ENCODE results near the gene DHRS7B. TPM values are rescaled to one million over a fixed set of nuclear protein-coding genes. Genes with fewer than 3 reads are reported as not detected.
"Not testable (repeated sequence)": the region's sequence is repeated elsewhere in the genome, so short reads cannot be mapped to it uniquely, and the experiment has no call there.

The DHRS7B gene
- total RNA-seq, 1 donor from 2014 or later, result 31.7 TPM

DNA sequence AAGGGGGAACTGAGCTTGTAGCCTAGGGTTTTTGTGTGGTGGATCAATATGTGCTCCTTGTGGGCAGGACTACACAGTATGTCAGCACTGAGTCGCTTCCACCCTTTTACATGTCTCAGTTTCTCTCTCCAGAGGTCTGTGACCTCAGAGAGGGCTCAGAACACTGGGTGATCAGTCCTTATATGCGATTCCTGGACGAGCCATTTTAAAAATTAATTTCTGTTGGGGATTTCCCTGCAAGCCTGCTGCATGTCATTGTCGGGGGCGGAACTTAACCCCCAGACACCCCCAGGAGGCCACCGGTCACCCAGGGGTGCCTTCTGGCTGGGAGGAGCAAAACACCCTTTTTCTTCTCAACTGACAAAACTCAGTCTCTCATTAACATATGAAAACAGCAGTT lies 14.1 kb downstream of the DHRS7B start:
- H3K27me3 ChIP-seq, result no peaks in the 10 kb centered on the region
- no peak for DNase-seq (ENCODE audit: extremely low spot score in 2 of 2)
- H3K4me3 ChIP-seq, result no peak overlapping the region
- intact Hi-C loops (cut with DNase I), result no loop called here
- H3K9me3 ChIP-seq, result no peaks in the 10 kb centered on the region
- no peaks in the 10 kb centered on the region for H3K36me3 ChIP-seq
- no peak for TF ChIP-seq POLR2A (IDR thresholded peaks at IDR 0.05)
- TF ChIP-seq, protein P1, sequence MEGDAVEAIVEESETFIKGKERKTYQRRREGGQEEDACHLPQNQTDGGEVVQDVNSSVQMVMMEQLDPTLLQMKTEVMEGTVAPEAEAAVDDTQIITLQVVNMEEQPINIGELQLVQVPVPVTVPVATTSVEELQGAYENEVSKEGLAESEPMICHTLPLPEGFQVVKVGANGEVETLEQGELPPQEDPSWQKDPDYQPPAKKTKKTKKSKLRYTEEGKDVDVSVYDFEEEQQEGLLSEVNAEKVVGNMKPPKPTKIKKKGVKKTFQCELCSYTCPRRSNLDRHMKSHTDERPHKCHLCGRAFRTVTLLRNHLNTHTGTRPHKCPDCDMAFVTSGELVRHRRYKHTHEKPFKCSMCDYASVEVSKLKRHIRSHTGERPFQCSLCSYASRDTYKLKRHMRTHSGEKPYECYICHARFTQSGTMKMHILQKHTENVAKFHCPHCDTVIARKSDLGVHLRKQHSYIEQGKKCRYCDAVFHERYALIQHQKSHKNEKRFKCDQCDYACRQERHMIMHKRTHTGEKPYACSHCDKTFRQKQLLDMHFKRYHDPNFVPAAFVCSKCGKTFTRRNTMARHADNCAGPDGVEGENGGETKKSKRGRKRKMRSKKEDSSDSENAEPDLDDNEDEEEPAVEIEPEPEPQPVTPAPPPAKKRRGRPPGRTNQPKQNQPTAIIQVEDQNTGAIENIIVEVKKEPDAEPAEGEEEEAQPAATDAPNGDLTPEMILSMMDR (IDR thresholded peaks at IDR 0.05), result no peak
- TF ChIP-seq POLR2AphosphoS5 (IDR thresholded peaks at IDR 0.05; ENCODE audit: insufficient read depth in 1 of 2, low read depth in 1 of 2), result no peak
- H3K4me1 ChIP-seq, result no peaks in the 10 kb centered on the region
- no peak overlapping the region for H3K27ac ChIP-seq

DNA sequence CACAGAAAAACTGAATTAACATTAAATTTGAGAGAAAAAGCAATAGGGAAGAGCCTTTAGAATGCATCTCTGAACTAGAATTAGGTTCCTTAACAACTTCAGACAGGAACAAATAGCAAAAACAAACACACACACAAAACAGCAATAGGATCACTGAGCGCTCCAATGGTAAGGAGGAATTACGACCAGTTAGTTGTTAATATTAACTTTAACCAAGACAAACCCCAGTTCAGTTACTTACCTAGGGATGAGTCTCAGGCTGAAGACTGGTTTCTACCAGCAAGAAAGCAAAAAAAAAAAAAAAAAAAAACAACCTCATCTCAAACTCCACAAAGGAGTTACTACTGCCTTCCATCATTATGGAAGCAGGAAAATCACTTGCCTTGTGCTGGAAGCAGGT lies 14.6 kb downstream of the DHRS7B start:
- Histone ChIP-seq H3K4me1 (no peaks in the 10 kb centered on the region), H3K27ac (no peak overlapping the region), H3K4me3 (no peak overlapping the region), H3K9me3 (no peaks in the 10 kb centered on the region), H3K36me3 (no peaks in the 10 kb centered on the region), H3K27me3 (no peaks in the 10 kb centered on the region)
- intact Hi-C loops (cut with DNase I), result no loop called here
- TF ChIP-seq, protein P1 (IDR thresholded peaks at IDR 0.05), result no peak
- TF ChIP-seq POLR2A (IDR thresholded peaks at IDR 0.05), result no peak
- TF ChIP-seq POLR2AphosphoS5 (IDR thresholded peaks at IDR 0.05; ENCODE audit: insufficient read depth in 1 of 2, low read depth in 1 of 2), result no peak
- no peak for DNase-seq (ENCODE audit: extremely low spot score in 2 of 2)

DNA sequence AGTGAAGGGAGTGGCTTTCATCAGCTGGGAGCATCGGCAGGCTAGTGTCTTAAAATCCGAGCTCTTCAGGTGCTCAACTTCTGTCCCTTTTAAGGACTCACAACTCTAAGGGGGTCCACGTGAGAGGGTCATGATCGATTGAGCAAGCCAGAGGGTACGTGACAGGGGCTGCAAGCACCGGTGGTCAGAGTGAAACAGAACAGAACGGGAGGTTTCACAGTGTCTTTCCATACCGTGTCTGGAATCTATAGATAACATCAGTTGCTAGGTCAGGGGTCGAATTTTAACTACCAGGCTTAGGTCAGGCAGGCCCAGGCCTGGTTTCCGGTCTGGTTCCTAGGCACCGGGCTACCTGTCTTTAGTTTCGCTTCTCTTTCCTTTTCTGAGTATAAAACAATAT lies 15.3 kb downstream of the DHRS7B start:
- DNase-seq (ENCODE audit: extremely low spot score in 2 of 2); H3K9me3 ChIP-seq; H3K27ac ChIP-seq; H3K36me3 ChIP-seq; H3K4me1 ChIP-seq; H3K27me3 ChIP-seq; intact Hi-C loops (cut with DNase I); H3K4me3 ChIP-seq: not testable (repeated sequence)

DNA sequence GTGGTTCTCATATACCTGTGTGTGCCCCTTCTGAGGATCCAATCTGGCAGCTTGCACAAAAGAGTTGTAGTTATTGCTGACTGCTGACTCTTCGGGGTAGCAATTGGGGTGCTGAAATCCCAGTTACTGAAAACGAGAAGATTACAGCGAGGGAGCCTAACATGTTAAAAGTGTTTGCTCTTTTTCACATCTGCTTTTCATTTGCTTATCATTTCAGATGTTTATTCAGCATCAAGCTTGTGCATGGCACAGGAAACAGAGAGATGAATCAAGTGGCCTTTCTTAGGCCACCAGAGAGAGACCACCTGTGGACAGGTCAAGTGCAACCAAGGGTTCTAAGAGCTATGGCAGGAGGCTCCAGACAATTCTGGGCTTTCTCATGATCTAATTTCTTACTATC lies 16.9 kb downstream of the DHRS7B start:
- TF ChIP-seq, protein P1 (IDR thresholded peaks at IDR 0.05), result no peak
- TF ChIP-seq POLR2A (IDR thresholded peaks at IDR 0.05) (no peak), POLR2AphosphoS5 (IDR thresholded peaks at IDR 0.05; ENCODE audit: insufficient read depth in 1 of 2, low read depth in 1 of 2) (no peak)
- Histone ChIP-seq H3K4me1 (no peaks in the 10 kb centered on the region), H3K9me3 (no peaks in the 10 kb centered on the region), H3K27ac (no peak overlapping the region), H3K36me3 (no peaks in the 10 kb centered on the region), H3K4me3 (no peak overlapping the region), H3K27me3 (no peaks in the 10 kb centered on the region)
- intact Hi-C loops (cut with DNase I), result no loop called here
- no peak for DNase-seq (ENCODE audit: extremely low spot score in 2 of 2)

DNA sequence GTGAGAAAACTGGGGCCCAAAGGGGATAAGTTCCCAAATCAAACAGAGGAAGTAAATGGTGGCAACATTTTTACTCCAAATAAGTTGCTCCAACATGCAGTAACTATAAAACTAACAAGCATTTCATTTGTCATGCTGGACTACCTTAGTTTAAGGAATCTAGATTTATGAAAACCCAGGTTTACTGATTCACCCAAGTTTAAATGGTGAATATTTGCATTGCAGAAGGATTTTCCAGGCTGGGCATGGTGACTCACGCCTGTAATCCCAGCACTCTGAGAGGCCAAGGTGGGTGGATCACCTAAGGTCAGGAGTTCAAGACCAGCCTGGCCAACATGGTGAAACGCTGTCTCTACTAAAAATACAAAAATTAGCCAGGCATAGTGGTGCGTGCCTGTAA lies 17.5 kb downstream of the DHRS7B start:
- DNase-seq (ENCODE audit: extremely low spot score in 2 of 2); H3K27me3 ChIP-seq; H3K4me3 ChIP-seq; H3K36me3 ChIP-seq; H3K4me1 ChIP-seq; intact Hi-C loops (cut with DNase I); H3K9me3 ChIP-seq; H3K27ac ChIP-seq: not testable (repeated sequence)

DNA sequence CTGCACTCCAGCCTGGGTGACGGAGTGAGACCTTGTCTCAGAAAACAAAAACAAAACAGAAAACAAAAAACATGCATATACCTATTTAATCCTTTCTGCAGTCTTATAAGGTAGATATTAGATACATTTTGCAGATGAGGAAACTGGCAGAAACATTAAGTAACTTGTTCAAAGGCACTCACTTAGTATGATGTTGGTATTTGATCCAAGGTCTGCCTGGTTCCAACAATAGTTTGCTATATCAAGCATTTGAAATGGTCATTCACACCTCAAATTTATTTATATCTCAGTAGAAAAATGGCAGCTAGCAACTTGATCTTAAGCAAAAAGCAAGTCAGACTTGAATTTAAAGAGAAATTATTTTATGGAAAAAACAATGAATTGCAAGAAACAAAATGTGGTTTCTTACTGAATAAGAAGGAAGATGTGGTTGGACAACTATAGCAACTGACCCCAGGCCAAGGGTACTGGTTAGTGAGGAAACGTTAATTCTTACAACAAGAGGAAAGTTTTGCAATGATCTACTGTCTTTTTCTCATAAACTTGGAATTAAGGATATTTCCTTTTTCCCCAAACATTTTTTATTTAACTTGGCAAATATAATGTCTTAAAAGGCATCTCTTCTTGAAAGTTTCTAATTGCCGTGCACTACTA lies 19.7 kb downstream of the DHRS7B start:
- TF ChIP-seq POLR2A (IDR thresholded peaks at IDR 0.05), result no peak
- no peak overlapping the region for H3K4me3 ChIP-seq
- H3K9me3 ChIP-seq, result no peaks in the 10 kb centered on the region
- H3K36me3 ChIP-seq, result no peaks in the 10 kb centered on the region
- intact Hi-C loops (cut with DNase I), result no loop called here
- H3K27ac ChIP-seq, result no peak overlapping the region
- no peaks in the 10 kb centered on the region for H3K27me3 ChIP-seq
- no peak for DNase-seq (ENCODE audit: extremely low spot score in 2 of 2)
- no peaks in the 10 kb centered on the region for H3K4me1 ChIP-seq

DNA sequence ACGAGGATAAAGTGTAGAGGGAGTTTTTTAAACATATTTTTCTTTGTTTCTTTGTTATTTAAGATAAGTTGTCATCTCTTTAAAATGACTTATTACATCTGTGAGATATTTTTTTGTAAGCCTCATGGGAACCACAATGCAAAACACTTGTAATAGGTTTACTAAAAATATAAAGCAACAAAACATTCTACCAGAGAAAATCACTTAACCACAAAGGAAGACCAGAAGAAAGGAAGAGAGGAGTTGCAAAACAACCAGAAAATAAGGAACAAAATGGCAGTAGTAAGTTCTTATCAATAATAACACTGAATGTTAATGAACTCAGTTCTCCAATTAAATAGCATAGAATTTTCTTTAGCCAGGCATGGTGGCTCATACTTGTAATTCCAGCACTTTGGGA lies 22.9 kb downstream of the DHRS7B start:
- H3K36me3 ChIP-seq, result no peaks in the 10 kb centered on the region
- H3K9me3 ChIP-seq, result no peaks in the 10 kb centered on the region
- DNase-seq (ENCODE audit: extremely low spot score in 2 of 2), result no peak
- no peaks in the 10 kb centered on the region for H3K27me3 ChIP-seq
- no peaks in the 10 kb centered on the region for H3K4me1 ChIP-seq
- H3K4me3 ChIP-seq, result no peak overlapping the region
- H3K27ac ChIP-seq, result no peak overlapping the region
- TF ChIP-seq POLR2A (IDR thresholded peaks at IDR 0.05), result no peak
- no peak for TF ChIP-seq POLR2AphosphoS5 (IDR thresholded peaks at IDR 0.05; ENCODE audit: insufficient read depth in 1 of 2, low read depth in 1 of 2)
- TF ChIP-seq, protein P1 (IDR thresholded peaks at IDR 0.05), result no peak
- intact Hi-C loops (cut with DNase I), result no loop called here
